CD4-positive, alpha-beta T cell treated with Interleukin-10 for 1 hour (primary cell): ENCODE measurements around the gene DMPK.
"Not testable (repeated sequence)": the region's sequence is repeated elsewhere in the genome, so short reads cannot be mapped to it uniquely, and the experiment has no call there.

Experiments used
- DNase-seq: peaks from one replicate; pipeline ENCODE4 v3.0.0-alpha.2; 2020

The DMPK gene

DNA sequence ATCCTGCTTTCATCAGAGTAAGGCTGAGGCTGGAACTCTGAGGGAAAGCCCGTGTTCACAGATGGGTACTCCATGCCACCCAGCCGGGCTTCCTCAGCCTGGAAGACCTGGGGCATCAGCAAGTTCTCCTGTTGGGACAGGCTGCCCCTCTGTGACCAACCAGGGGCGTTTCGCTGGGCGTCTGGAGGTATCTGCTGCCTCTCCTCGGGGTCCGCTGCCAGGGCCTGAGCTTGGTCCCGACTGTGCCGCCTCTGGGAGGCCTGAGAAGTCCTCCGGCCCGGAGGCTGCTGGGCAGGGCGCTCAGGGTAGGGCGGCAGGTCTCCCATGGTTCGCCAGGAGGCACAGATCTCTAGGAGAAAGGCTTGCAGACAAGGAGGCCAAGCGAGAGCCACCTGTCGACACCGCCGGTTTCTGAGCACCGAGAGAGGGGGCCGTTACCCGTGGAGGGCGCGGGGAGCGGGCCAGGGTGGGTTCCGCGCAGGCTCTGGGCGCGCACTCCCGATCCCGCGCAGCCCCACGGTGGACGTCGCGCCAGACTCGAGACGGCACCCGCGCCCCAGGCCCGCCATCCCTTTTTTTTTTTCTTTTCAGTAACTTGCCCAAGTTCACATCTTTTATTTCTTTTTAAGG is 32.7 kb upstream of the DMPK start, which contains the start of gene RSPH6A:
Gene RSPH6A, minus strand, starts transcription at position 458 of the 630 bp plus-strand sequence. Its CDS starts 132 bp downstream, at position 326.
- DNase-seq: no peak

DNA sequence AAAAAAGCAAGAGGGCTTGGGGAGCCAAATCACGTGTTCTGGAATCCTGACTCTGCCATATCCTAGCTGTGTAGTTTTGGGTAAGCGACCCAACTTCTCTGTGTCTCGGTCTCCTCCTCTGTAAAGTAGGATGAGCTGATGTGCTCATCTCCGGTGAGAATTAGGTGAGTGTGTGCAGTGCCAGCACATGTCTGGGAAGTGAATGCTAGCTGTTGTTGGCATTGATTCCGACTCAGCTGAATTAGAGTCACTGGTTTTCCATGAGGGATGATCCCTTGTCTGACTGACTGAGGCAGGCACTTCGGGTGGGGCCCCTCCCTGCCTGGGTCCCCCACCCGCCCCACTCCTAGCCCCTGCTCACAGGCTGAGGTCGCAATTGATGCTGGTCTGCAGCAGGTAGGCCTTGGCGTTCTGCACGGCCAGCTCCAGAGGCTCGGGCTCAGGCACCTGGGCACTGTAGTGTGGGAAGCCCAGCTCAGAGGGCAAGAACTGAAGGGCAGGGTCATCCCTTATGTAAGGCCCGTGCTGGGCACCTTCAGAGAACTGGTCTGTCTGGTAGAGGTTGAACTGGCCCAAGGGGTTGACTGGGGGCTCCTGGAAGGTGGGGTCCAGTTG is 32.0 kb upstream of the DMPK start:
- DNase-seq: no peak

DNA sequence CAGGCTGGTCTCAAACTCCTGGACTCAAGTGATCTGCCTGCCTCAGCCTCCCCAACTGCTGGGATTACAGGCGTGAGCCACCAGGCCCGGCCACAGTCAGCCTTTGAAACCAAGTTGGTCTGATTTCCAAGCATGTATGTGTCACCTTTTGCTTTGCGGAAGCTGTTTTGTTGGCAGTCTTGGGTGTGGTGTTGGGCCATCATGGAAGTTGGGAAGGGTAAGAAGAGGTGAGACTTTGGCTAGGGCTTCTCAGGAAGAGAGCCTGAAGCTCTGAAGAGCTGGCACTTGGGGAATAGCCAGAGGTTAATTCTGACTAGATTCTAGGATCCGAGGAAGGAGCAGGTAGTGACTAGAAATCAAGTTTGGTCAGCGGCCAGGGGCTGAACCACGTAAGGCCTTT is 30.0 kb upstream of the DMPK start:
- DNase-seq: no peak

DNA sequence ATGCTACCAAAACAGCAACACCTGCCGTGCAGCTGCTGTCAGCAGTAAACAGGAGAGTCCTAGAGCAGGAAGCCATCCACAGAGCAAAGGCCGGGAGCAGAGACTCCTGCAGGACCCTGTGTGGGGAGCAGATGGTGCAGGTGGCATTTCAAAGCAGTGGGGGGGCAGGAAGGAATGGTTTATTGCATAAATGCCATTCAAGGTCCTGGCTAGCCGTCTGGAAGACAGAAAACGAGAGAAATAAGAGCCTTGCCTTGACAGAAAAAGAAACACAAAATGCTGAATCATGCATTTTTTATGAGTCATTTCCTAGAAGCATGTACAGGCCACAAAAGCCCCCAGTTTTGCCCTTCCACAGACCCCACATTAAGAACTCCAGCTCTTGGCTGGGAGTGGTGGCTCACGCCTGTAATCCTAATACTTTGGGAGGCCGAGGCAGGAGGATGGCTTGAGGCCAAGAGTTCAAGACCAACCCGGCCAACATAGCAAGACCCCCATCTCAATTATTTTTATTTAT is 27.4 kb upstream of the DMPK start:
- no peak for DNase-seq

DNA sequence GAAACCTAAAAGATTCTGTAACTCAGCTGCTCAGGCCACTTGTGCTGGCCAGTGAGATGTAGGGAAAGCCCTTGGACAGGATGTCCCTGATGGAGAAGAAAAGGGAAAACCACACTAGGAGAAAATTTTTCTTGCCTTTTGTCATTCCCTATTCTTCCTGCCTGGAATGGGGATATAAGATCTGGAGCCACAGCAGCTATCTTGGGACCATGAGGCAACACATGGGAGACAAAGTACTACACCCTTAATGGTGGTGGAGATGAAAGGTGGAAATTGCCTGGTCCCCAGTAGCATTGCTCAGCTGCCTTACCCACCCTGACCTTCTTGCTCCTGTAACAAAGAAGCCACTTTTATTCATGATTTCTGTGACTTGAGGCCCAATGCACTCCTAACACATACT is 23.4 kb upstream of the DMPK start:
- no peak for DNase-seq

DNA sequence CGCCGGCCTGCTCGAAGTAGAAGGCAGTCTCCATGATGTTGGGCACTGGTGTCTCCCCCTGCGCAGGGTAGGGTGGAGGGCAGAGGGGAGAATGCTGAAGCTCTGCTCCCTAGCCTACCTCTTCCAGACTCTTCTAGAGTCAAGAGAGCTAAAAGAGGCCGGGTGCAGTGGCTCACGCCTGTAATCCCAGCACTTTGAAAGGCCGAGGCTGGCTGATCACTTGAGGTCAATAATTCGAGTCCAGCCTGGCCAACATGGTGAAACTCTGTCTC is 22.6 kb upstream of the DMPK start:
- DNase-seq: no peak

DNA sequence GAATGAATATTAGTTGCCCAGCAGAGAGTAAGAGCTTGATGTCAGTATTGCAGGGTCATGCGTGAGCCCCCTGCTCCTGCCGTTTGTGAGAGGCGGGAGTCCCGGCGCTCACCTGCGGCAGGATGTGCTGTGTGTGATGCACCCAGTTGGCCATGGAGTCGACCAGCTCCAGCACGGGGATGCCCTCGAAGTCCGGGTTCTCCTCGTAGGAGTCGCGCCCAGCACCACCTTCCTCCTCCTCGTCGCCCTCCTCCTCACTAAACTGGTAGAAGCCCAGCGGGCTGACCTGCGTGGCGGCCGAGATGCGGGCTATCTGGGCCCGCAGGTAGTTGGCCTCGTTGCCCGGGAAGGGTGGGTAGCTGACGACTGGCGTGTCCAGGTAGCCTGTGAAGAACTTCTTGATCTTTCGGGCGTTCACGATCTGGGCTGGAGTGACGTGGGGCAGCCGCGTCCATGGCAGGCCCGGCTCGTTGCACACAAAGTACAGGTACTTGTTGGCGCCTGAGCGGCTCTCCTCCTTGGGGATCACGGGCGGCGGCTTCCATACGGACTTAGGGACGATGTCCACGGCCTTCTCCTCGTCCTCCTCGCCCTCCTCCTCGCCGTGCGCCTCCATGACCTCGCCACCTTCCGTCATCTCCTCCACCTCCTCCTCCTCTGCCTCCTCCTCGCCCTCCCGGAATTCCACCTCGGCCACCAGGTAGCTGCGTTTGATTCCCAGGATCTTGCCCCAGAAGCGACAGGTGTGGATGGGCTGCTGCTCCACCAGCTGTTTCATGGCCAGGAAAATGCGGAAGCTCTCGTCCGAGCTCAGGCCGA is 22.1 kb upstream of the DMPK start:
- DNase-seq: no peak

DNA sequence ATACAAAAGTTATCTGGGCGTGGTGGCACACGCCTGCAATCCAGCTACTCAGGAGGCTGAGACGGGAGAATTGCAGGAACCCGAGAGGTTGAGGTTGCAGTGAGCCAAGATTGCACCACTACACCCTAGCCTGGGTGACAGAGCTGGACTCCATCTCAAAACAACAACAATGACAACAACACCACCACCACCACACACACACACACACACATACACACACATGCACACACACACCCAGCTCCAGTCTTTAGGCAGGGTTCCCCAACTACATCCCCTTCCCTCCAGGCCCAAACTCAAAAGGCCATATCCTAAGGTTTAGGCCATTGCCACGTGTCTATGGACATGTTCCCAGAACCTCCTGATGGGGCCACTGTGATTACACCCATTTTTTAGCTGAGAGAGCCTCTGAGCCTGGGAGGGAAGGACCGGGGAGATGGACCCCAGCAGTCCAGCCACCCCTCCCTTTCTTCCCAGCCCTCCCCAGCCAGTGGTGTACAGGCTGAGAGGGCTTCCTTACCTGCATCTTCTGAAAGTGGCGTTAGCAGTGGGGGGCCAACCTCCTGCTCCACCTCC is 19.4 kb upstream of the DMPK start:
- DNase-seq: no peak

DNA sequence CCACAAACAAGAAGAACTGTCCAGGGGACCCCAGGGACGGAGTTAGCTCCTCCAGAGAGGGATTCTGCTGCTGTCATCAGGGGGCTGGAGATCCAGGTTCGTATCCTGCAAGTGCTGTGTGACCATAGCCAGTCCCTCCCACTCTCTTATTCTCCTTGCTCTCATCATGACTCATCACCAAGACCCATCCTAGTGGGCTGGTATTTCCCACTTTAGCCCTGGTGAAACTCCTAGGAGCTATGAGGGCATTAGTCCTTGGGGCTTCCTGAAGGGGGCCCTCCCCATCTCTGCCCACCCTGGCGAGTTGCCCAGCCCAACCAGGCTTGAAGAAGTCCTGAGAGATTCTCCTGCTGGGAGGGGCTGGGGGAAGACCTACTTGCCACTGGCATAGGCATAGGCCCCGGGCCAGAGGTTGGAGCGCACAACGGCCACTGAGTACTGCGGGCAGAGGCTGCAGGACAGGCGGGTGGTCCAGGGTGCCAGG is 17.8 kb upstream of the DMPK start:
- no peak for DNase-seq

DNA sequence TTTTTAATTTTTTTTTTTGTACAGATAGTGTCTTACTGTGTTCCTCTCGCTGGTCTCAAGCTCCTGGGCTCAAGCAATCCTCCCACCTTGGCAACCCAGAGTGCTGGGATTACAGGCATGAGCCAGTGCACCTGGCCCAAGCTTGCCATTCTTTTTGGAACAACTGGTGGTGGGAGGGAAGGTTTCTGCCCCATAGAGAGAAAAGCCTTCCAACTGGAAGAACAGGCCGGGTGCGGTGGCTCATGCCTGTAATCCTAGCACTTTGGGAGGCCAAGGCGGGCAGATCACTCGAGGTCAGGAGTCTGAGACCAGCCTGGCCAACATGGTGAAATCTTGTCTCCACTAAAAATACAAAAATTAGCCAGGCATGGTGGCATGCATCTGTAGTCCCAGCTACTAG is 17.3 kb upstream of the DMPK start:
- DNase-seq: not testable (repeated sequence)

DNA sequence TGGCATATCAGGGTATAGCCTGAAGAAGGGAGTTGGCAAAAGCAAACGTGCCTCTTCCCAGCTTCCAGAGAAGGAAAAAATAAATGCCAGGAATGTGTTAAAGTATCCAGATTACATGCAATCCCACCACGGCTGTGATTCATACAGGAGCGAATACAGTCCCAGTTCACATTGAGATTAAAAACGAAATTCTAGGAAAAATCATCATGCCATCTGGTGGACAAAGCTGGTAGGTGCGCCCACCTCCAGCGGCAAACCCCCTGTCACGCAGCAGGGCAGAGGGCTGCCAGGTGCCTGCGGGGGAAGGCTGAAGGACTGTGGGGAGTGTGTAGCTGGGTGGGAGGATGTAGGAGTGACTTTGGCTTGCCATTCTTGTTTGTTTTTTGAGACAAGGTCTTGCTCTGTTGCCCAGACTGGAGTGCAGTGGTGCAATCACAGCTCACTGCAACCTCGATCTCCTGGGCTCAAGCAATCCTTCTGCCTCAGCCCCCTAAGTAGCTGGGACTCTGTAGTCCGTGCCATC is 16.8 kb upstream of the DMPK start:
- peak; percentile 71 for DNase-seq

DNA sequence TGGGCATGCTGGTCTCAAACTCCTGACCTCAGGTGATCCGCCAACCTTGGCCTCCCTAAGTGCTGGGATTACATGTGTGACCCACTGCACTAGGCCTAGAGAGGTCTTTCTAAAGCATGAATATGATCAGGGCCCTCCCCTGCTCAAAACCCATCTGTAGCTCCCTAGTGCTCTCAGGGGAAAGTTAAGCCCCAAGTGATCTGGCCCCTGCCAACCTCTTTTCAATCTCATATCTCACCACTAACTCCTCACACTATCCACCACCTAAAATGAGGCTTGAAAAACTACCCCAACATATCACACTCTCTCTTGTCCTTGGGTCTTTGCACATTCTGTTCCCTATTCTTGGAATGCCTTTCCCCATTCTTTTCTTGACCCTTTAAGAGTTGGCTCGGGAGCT is 12.3 kb upstream of the DMPK start:
- DNase-seq: no peak

DNA sequence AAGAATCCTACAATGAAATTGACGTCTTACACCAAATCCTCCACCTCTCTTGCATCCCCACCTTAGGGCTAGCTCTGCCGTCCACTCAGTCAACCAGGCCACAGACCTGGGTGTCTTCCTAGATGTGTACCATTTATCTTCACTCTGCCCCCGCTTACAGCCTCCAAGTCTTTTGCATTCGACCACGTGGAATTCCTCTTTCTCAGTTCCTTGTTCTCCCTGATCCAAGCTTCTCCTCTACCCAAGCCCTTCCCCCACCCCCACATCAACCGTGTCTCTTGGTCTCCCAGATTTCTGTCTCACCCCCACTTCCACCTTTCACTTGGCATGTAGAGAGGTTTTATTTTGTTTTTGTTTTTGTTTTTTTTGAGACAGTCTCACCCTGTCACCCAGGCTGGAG is 11.6 kb upstream of the DMPK start:
- DNase-seq: no peak

DNA sequence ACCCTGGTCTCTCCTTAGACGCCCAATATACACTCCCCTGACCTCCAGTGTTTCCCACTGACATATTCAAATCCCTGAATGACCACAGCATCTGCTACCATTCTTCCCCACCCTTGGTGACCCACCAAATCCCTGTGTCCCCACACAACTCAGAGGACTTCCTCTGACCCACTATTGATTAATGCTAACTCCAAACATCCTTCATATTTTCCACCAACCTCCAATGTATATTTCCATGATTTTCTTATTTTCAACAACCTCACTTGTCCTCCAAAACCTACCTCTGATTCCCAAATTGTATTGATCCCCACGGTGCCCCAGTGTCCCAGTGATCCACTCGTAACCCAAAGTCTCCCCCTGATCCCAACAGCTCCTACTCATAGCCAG is 10.9 kb upstream of the DMPK start:
- no peak for DNase-seq

DNA sequence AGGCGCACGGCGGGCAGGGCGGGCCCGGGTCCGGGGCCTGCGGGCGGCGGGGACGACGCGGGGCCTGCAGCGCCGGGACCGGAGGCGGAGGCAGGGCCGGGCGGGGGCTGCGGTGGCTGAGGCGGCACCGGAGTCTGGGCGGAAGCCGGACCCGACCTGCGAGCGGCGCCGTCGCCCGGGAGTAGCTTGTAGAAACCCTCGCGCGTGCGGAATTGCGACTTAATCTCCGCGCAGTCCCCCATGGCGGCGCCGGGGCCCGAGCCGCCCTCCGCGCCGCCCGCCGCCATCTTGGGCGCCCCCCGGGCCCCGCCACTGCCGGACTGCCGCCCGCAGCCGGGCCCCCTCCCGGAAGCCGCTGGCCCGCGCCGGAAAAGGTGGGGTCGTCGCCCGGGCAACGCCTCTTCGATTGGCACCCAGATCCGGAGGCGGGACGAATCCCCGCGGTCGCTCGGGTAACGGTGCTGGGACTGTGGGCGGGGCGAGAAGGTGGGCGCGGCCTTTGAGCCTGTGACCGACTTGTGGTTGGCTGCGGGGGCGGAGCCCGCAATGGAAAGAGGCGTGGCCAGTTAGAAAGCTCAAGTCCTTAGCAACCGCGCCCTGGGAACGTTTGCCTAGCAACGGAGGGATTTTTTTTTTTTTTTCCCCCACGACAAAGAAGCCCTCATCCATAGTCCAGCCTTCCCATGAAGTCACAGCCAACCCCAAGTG is 10.3 kb upstream of the DMPK start, which contains the start of gene DMWD:
Gene DMWD, minus strand, starts transcription at position 376 of the 708 bp plus-strand sequence. Its CDS starts 89 bp downstream, at position 287.
- peak; percentile 100 for DNase-seq

DNA sequence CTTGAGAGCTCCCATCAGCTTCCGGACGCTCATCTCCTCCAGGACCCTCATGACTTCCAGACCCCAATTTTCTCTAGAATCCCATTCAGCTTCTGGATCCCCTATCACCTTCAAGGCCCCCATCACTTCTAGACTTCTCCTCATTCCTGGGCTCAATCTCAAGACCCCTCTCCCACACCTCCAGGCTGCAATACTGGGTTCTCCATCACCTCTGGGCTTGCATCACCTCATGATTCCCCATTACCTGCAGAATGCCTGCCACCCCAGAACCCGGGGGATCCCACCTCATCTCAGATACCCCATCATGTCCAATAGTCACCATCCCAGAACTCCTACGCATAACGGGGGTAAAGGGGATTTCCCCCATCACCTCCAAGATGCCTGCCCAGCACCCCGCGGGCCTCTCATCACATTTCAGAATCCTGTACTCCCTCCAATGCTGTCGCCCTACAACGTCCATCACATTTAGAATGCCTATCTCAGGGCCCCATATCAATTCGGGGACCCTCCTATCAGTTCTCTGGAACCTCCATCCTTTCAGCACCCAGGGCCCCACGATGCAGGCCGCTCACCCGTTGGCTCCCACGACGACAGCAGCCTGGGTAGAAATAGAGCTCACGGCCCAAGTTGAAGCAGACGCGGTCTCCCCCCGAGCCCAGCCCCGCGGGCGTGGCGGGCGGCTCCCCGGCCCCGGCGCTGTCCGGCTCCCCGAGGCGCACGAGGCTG is 9.6 kb upstream of the DMPK start:
- DNase-seq: peak; percentile 24

DNA sequence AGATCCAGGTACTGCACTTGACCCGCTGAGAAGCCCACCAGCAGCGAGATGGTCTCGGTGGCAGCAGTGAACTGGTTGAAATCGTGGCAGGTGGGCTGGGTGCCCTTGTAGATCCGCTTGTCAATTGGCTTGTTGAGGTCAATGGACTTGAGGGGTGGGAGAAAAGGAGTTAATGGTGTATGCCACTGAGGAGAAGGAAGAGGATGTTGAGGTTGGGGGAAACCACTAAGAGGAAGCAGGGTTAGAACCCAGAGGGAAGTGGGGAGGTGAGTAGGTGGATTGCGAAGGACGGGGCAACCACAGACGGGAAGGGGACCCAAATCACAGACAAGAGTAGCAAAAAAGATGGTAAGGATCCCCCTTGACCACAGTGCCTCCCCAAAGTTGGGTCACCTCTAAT is 8.7 kb upstream of the DMPK start:
- DNase-seq: peak; percentile 60

DNA sequence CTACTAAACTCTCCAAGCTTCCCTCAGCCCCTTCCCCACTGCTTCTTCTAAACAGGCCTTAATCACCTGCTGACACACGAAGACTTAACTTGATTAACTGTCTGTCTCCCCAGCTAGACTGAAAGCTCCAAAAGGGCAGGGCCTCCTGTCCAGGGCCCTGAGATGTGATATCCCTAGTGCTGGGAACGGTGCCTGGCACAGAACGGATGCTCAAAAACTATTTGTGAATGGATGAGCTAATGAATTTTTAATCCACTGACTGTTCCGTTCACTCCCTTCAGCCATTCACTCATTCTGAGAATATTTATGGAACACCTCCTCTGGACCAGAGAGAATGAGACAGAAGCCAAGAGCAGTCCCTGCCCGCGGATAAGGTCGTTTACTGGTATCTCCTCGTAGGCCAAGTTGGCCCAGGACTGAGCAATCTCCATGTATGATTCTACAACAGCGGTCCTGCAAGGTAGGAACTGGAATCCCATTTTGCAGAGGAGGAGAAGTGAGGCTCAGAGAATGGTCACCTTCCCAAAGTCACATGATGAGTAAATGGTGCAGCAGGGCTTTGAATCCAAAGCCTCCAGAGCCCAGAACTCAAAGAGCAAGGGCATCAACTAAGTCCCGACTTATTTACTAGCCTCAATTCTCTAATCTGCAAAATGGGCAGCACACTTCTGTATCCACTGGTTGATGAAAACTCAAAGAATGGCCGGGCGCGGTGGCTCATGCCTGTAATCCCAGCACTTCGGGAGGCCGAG is 6.9 kb upstream of the DMPK start:
- no peak for DNase-seq

DNA sequence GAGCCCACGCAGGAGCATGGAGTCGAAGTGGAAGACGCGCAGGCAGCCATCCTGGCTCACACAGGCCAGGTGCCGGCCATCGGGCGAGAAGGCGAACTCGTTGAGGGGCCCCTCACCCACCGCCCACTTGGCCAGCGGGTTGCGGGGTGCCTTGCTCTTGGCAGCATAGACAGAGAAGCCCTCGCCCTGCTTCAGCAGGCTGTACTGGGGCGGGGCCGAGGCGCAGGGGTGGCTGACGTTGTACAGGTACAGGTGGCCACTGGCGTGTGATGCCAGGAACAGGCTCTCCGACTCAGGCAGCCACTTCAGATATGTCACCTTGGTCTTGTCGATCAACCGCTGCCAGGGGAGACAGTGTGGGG is 4.2 kb upstream of the DMPK start:
- no peak for DNase-seq

DNA sequence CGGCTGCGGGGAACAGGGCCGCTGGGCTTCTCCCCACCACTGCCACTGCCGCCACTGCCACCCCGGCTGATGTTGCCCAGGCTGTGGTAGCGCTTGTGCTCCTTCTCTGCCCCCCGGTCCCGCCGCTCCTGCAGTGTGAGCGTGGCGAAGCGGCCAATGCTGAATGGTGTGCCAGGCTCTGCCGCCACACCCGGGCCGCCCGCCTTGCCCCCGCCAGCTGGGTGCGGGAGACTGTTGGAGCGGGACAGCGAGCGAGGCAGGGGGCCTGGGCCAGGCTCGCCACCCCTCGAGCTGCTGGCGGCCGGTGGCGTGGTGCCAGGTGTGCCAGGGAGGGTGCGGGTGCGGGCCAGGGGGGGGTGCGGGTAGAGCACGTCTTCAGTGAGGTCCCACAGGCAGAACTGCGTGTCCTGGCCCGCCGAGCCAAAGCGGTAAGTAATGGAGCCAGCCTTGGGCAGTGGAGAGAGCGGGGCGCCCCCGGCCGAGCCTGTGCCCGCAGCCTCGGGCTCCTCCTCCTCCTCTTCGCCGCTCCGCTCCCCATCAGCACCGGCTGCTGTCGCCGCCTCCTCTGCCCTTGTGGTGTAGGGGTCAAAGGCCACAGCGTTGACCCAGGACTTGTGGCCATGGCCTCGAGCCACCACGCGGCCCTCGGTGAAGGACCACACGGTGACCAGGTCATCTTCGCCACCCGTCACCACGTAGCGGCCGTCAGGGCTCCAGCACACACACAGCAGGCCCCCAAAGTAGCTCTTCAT is 3.7 kb upstream of the DMPK start:
- DNase-seq: no peak
